ENCODE results near the gene COP1. TPM values are rescaled to one million over a fixed set of nuclear protein-coding genes. Genes with fewer than 3 reads are reported as not detected.

The COP1 gene
- total and polyA plus RNA-seq, 2 donors = 28.2 to 88.2 TPM

GRCh38 chr1:176073524-176074157 lies 133.4 kb downstream of the COP1 start:
- peaks cover 3% of the 10 kb centered on the region for H3K36me3 ChIP-seq (ENCODE audit: insufficient read depth)
- no peak overlapping the region for H3K4me3 ChIP-seq (ENCODE audit: low read depth, low read length)
- 63% methylated on average over 5 of the region's 5 CpGs for WGBS
- H3K27ac ChIP-seq (ENCODE audit: low read depth) = no peak overlapping the region
- H3K4me1 ChIP-seq (ENCODE audit: insufficient read depth) = no peaks in the 10 kb centered on the region
- peak; percentile 53 for DNase-seq (ENCODE audit: extremely low spot score)

- no peaks in the 10 kb centered on the region for H3K4me1 ChIP-seq (ENCODE audit: insufficient read depth)
- H3K36me3 ChIP-seq (ENCODE audit: insufficient read depth) = peaks cover 3% of the 10 kb centered on the region
- H3K4me3 ChIP-seq (ENCODE audit: low read depth, low read length) = no peak overlapping the region
- H3K27ac ChIP-seq (ENCODE audit: low read depth) = no peak overlapping the region
- DNase-seq (ENCODE audit: extremely low spot score) = no peak
- WGBS = 90% methylated on average over 5 of the region's 5 CpGs
Measured at GRCh38 chr1:176068901-176069300, 138.2 kb downstream of the COP1 start.

DNA sequence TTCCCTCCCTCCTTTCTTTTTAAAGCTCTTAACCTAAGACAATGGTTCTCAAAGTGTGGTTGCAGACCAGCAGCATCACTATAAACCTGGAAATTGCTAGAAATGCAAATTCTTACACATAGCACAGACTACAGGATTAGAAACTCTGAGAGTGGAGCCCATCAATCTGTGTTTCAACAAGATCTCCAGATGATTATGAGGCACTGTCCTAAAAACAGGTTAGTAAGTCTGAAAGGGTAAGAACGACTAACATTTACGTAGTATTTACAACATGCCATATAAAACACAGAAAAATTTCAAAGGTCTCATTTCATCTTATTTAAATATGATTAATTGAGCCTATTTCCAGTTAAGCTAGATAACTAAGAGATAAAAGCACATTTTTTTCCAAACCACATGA lies 138.8 kb downstream of the COP1 start:
- no peak overlapping the region for H3K27ac ChIP-seq (ENCODE audit: low read depth)
- peaks cover 3% of the 10 kb centered on the region for H3K36me3 ChIP-seq (ENCODE audit: insufficient read depth)
- no peaks in the 10 kb centered on the region for H3K4me1 ChIP-seq (ENCODE audit: insufficient read depth)
- WGBS = 82% methylated on average over 2 of the region's 2 CpGs
- H3K4me3 ChIP-seq (ENCODE audit: low read depth, low read length) = no peak overlapping the region
- DNase-seq (ENCODE audit: extremely low spot score) = no peak

DNA sequence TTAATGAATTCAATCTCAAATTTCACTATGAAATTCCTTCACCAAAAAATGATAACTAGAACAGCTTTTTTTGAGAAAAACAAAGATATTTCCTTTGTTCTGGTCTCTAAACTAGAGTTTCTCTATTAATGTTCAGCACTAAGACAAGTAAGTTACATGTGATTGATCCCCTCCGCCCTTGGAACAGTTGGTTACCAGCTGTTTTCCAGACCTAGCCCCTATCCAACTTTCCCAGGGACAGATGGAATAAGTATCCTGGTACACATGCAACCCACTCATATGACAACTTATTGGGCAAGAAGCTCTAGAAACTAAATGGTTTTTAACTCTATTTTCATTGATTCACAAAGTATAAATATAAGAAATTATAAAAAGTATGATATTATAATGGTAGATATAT lies 140.4 kb downstream of the COP1 start:
- no peak overlapping the region for H3K27ac ChIP-seq (ENCODE audit: low read depth)
- peaks cover 3% of the 10 kb centered on the region for H3K36me3 ChIP-seq (ENCODE audit: insufficient read depth)
- no peak overlapping the region for H3K4me3 ChIP-seq (ENCODE audit: low read depth, low read length)
- no peak for DNase-seq (ENCODE audit: extremely low spot score)
- H3K4me1 ChIP-seq (ENCODE audit: insufficient read depth) = no peaks in the 10 kb centered on the region
- 95% methylated on average over 1 of the region's 1 CpG for WGBS

GRCh38 chr1:176058686-176059085 lies 148.4 kb downstream of the COP1 start:
- Histone ChIP-seq H3K4me3 (ENCODE audit: low read depth, low read length) (no peak overlapping the region), H3K36me3 (ENCODE audit: insufficient read depth) (no peaks in the 10 kb centered on the region), H3K4me1 (ENCODE audit: insufficient read depth) (no peaks in the 10 kb centered on the region), H3K27ac (ENCODE audit: low read depth) (no peak overlapping the region)
- 53% methylated on average over 1 of the region's 2 CpGs for WGBS
- DNase-seq (ENCODE audit: extremely low spot score) = no peak

GRCh38 chr1:176056312-176056711 lies 150.8 kb downstream of the COP1 start:
- Histone ChIP-seq H3K4me3 (ENCODE audit: low read depth, low read length) (no peak overlapping the region), H3K4me1 (ENCODE audit: insufficient read depth) (no peaks in the 10 kb centered on the region), H3K36me3 (ENCODE audit: insufficient read depth) (peaks cover 4% of the 10 kb centered on the region), H3K27ac (ENCODE audit: low read depth) (no peak overlapping the region)
- WGBS = 81% methylated on average over 3 of the region's 3 CpGs
- no peak for DNase-seq (ENCODE audit: extremely low spot score)

- Histone ChIP-seq H3K4me3 (ENCODE audit: low read depth, low read length) (no peak overlapping the region), H3K27ac (ENCODE audit: low read depth) (no peak overlapping the region), H3K4me1 (ENCODE audit: insufficient read depth) (no peaks in the 10 kb centered on the region), H3K36me3 (ENCODE audit: insufficient read depth) (peaks cover 6% of the 10 kb centered on the region)
- DNase-seq (ENCODE audit: extremely low spot score) = no peak
- 81% methylated on average over 1 of the region's 1 CpG for WGBS
Measured at GRCh38 chr1:176055398-176055797, 151.7 kb downstream of the COP1 start.

DNA sequence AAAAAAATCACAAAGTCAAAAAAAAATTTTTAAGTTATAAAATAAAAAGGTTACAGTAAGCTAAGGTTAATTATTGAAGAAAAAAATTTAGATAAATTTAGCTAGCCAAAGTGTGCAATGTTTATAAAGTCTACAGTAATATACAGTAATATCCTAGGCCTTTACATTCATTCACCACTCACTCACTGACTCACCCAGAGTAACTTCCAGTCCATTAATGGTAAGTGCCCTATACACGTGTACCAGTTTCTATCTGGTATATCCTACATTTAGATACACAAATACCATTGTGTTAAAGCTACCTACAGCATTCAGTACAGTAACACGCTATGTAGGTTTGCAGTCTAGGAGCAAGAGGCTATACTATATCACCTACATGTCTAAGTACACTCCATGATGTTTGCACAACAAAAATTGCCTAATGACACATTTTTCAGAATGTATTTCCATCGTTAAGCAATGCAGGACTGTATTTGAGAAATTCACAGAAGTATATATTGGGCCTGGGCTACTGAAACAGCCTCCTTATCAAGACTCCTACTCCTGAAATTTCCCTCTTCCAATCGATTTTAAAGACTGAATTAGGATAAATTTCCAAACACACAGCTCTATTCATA lies 155.1 kb downstream of the COP1 start:
- WGBS = 87% methylated on average over 4 of the region's 4 CpGs
- H3K27ac ChIP-seq (ENCODE audit: low read depth) = no peak overlapping the region
- H3K4me1 ChIP-seq (ENCODE audit: insufficient read depth) = no peaks in the 10 kb centered on the region
- DNase-seq (ENCODE audit: extremely low spot score) = no peak
- H3K36me3 ChIP-seq (ENCODE audit: insufficient read depth) = peaks cover 6% of the 10 kb centered on the region
- no peak overlapping the region for H3K4me3 ChIP-seq (ENCODE audit: low read depth, low read length)

GRCh38 chr1:176051402-176051801 lies 155.7 kb downstream of the COP1 start:
- Histone ChIP-seq H3K27ac (ENCODE audit: low read depth) (no peak overlapping the region), H3K36me3 (ENCODE audit: insufficient read depth) (peaks cover 6% of the 10 kb centered on the region), H3K4me1 (ENCODE audit: insufficient read depth) (no peaks in the 10 kb centered on the region), H3K4me3 (ENCODE audit: low read depth, low read length) (no peak overlapping the region)
- WGBS = 88% methylated on average over 3 of the region's 3 CpGs
- DNase-seq (ENCODE audit: extremely low spot score) = no peak

- Histone ChIP-seq H3K27ac (ENCODE audit: low read depth) (no peak overlapping the region), H3K4me3 (ENCODE audit: low read depth, low read length) (no peak overlapping the region), H3K4me1 (ENCODE audit: insufficient read depth) (no peaks in the 10 kb centered on the region), H3K36me3 (ENCODE audit: insufficient read depth) (peaks cover 6% of the 10 kb centered on the region)
- no peak for DNase-seq (ENCODE audit: extremely low spot score)
Measured at GRCh38 chr1:176049582-176049981, 157.5 kb downstream of the COP1 start.

DNA sequence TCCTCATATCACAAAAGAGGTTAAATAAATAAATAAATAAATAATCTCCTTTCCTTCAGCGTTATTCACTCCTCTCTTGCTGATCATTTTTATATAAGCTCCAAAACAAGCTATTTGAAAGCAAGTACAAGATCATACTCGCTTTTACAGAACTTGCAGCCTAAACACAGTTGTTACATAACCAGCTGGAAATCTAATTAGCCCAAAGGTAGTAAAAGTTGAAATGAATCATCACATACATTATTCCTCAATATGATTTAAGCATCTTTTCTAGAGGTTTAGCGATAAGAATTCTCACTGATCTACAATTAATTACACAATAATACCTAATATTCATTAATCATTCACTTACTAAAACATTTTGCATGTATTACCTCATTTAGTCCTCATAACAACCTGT lies 160.2 kb downstream of the COP1 start:
- Histone ChIP-seq H3K4me3 (ENCODE audit: low read depth, low read length) (no peak overlapping the region), H3K36me3 (ENCODE audit: insufficient read depth) (peaks cover 7% of the 10 kb centered on the region), H3K27ac (ENCODE audit: low read depth) (no peak overlapping the region), H3K4me1 (ENCODE audit: insufficient read depth) (no peaks in the 10 kb centered on the region)
- 89% methylated on average over 3 of the region's 3 CpGs for WGBS
- no peak for DNase-seq (ENCODE audit: extremely low spot score)

DNA sequence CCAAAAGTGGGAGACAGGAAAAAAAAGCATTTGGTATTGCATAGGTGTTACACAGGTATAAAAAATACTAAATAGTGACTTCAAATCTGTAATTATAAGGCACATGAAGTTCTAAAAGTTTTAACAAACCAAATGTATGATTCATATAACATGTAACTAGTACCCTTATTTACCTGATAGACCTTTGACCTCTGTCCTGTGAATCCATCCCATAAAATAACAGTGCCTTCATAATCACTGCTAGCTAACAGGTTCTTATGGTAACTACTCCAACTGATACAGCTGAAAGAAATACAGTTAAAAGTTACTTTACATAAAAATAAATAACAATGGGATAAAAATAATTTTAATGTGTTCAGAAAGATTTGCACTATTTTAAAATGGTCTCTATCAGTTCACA lies 163.5 kb downstream of the COP1 start:
- no peak for DNase-seq (ENCODE audit: extremely low spot score)
- Histone ChIP-seq H3K4me3 (ENCODE audit: low read depth, low read length) (no peak overlapping the region), H3K36me3 (ENCODE audit: insufficient read depth) (peaks cover 6% of the 10 kb centered on the region), H3K27ac (ENCODE audit: low read depth) (no peak overlapping the region), H3K4me1 (ENCODE audit: insufficient read depth) (no peaks in the 10 kb centered on the region)

GRCh38 chr1:176033881-176034280 lies 173.2 kb downstream of the COP1 start:
- no peak for DNase-seq (ENCODE audit: extremely low spot score)
- 49% methylated on average over 2 of the region's 2 CpGs for WGBS

GRCh38 chr1:176033474-176033873 lies 173.6 kb downstream of the COP1 start:
- Histone ChIP-seq H3K4me3 (ENCODE audit: low read depth, low read length) (no peak overlapping the region), H3K4me1 (ENCODE audit: insufficient read depth) (no peaks in the 10 kb centered on the region), H3K36me3 (ENCODE audit: insufficient read depth) (no peaks in the 10 kb centered on the region), H3K27ac (ENCODE audit: low read depth) (no peak overlapping the region)
- DNase-seq (ENCODE audit: extremely low spot score) = no peak
- 75% methylated on average over 1 of the region's 1 CpG for WGBS

More at GRCh38 chr1:176033881-176034280, 173.2 kb downstream of the COP1 start:
- Histone ChIP-seq H3K27ac (ENCODE audit: low read depth) (peak overlapping the region; percentile 38), H3K4me1 (ENCODE audit: insufficient read depth) (no peaks in the 10 kb centered on the region), H3K4me3 (ENCODE audit: low read depth, low read length) (no peak overlapping the region), H3K36me3 (ENCODE audit: insufficient read depth) (peaks cover 2% of the 10 kb centered on the region)
